GM10266 (cell line): ENCODE data around the gene CAMTA1.

ENCODE experiments used
- DNase-seq: peaks from one replicate; pipeline ENCODE4 v3.0.0; 2012; ENCODE audit errors: extremely low spot score
- TF ChIP-seq, protein P1 (sequence below): IDR thresholded peaks from 2 replicates; pipeline ENCODE4 v1.5.1; 2012; ENCODE audit warnings: mild to moderate bottlenecking, low read depth; ENCODE audit not compliant: control insufficient read depth, insufficient read depth; ENCODE audit errors: missing control alignments

CAMTA1 gene

DNA sequence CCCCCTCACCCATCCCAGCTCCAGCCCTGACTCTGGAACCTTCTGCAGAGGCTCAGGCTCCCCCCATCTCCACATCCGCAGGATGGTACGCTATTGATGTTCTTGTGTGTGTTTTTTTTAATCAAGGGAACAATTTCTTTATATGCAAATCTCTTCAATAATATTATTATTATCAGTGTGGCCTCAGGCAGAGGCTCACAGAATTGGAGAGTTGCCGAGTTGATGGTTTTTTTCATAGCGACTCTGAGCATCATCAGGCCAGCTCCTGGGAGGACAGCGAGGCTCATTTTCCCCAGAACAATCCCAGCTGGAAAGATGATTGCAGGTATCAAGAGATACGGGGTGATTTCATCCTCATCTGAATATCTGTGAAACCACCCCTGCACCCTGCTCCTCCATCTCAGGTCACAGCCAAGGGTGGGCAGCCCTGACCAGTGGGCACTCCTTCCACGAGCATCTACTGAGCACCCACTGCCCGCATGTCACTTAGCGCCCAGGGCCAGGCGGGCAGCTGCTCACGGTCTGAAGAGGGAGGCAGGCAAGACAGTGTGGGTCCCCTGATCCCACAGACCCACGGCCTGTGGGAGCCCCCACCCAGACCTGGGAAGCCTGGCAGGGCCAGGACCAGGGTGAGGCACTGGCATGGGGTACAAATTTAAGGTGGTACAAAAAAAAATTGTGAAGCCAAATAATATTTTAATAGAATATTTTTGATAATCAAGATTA is 740.2 kb downstream of the CAMTA1 start:
- DNase-seq = no peak
- TF ChIP-seq, protein P1, sequence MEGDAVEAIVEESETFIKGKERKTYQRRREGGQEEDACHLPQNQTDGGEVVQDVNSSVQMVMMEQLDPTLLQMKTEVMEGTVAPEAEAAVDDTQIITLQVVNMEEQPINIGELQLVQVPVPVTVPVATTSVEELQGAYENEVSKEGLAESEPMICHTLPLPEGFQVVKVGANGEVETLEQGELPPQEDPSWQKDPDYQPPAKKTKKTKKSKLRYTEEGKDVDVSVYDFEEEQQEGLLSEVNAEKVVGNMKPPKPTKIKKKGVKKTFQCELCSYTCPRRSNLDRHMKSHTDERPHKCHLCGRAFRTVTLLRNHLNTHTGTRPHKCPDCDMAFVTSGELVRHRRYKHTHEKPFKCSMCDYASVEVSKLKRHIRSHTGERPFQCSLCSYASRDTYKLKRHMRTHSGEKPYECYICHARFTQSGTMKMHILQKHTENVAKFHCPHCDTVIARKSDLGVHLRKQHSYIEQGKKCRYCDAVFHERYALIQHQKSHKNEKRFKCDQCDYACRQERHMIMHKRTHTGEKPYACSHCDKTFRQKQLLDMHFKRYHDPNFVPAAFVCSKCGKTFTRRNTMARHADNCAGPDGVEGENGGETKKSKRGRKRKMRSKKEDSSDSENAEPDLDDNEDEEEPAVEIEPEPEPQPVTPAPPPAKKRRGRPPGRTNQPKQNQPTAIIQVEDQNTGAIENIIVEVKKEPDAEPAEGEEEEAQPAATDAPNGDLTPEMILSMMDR = no peak

DNA sequence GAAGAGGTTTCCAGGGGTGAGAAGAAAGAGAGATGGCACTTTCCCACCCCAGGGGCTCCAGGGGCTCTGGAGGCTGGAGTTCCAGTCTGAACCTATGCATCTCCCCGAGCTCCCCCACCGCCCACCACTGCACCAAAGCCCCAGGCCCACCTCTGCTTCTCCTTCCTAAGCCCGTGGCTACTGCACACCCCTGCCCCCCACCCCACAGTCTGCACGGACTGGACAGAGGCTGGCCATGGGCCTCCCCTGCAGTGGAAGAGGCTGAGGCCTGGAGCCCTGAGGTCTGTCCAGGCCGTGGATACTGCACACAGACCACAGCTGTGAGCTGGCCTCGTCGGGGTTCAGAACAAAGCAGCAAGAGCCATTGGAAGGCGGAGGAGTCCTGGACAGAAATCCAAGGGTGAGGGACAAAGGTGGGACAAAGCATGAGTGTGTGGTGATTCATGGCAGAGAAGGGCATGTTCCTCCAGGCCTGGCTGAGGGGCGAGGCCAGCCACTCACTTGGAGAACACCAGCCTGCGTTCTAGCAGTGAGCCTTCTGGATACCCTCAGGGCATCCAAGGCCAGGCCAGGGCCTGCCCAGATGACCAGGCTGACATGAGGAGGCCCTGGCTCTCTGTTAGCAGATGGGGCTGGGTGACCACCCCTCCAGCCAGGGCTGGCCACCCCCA is 741.1 kb downstream of the CAMTA1 start:
- TF ChIP-seq, protein P1 = no peak
- no peak for DNase-seq

DNA sequence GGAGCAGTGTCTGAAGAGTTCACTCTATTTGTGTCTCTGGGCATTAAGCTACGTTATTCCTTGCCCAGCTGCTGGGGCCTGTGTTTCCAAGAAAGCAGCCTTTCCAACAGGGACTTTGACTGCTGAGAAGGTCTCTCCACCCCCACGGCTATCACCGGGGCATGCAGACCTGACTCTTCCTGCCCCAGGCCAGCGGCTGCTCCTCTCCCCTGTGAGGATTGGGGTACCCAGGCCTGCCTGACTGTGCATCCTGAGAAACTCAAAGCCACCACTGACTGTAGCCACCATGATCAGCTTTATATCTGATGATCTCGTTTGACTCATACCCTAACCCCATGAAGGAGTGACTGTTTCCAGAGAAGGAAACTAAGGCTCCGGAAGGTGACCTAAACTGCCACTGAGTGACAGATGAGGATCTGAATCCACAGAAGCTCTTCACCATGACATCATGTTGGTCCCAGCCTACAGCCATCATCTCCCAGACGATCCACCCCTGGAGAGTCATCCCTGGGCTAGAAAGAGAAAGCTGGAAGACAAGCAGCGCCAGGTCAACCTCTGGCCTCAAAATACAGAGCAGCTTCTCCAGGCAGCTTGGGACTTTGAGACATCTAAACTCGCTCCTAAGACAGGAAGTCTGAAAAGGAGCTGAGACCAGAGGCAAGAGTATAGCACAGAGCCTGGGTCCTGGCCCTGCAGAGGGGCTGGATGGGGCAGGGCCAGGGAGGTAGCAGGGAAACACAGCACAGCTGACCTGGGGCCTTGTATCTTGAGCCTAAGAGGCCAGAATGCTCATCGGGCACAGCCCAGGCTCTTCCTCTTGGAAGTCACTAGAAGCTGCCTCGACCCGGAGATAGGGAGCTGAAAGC is 741.8 kb downstream of the CAMTA1 start:
- DNase-seq = no peak
- TF ChIP-seq, protein P1 = no peak

DNA sequence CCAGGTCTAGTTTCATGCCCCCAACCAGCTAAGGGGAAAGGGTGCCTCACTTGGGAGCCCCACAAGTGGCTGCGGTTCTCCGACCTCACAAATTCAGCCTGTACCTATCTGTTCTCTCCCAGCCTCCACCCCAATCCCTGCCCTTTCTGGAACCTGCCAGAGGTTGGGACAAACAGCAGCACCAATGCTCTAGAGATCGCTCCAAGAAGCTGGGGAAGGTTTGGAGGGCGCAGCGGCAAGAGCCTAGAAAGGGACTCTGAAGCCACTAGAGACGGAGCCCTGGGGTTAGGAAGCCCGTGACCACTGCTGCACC is 742.4 kb downstream of the CAMTA1 start:
- no peak for DNase-seq
- TF ChIP-seq, protein P1 = no peak

- DNase-seq = no peak
- TF ChIP-seq, protein P1 = no peak
Measured at GRCh38 chr1:7528386-7529198, 743.3 kb downstream of the CAMTA1 start.

DNA sequence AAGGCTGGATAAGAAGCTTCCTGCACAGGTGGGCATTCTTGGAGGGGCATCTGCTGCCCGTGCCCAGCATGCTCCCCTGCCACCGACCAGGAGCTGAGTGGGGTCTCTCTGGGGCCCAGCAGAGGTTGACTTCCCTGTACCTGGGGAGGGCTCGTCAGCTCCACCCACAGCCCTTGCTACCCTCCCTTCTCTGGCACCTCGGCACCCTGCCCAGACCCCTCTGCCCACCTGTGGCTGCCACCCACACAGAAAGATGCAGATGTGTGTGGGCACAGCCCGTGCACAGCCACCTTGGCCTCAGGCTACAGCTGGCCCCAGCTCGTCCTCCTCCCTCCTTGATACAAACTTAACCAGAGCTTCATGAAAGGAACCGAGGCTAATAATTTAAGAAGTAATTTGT is 744.7 kb downstream of the CAMTA1 start:
- TF ChIP-seq, protein P1 = no peak
- DNase-seq = no peak
